HPDE6-E6E7 (cell line): Measurements from ENCODE around the gene ZNF501.

ENCODE experiments used
- DNase-seq: peaks from one replicate; pipeline ENCODE4 v3.0.0; 2011; ENCODE audit warnings: missing footprints; ENCODE audit errors: extremely low spot score

ZNF501 gene

GRCh38 chr3:44729384-44729910 is at the start of gene ZNF501:
TSS of gene ZNF501 (plus strand) at chr3:44729635. CDS start at chr3:44734422, 4,787 bp downstream.
- peak; percentile 63 for DNase-seq

- no peak for DNase-seq
Observed at GRCh38 chr3:44680921-44681455, 48.4 kb upstream of the ZNF501 start.

GRCh38 chr3:44682182-44682896 is 47.1 kb upstream of the ZNF501 start:
- no peak for DNase-seq

- DNase-seq: peak; percentile 42
Observed at GRCh38 chr3:44685128-44685800, 44.2 kb upstream of the ZNF501 start.

- DNase-seq: no peak
Observed at GRCh38 chr3:44687898-44688297, 41.5 kb upstream of the ZNF501 start.

GRCh38 chr3:44712455-44713075 is 16.9 kb upstream of the ZNF501 start, which contains the start of gene ZNF502:
TSS of gene ZNF502 (plus strand) at chr3:44712660. CDS start at chr3:44720262, 7,602 bp downstream.
- DNase-seq: peak; percentile 25

- DNase-seq: no peak
Observed at GRCh38 chr3:44721231-44722102, 8.0 kb upstream of the ZNF501 start.

- DNase-seq: no peak
Observed at GRCh38 chr3:44722103-44722401, 7.4 kb upstream of the ZNF501 start.

- DNase-seq: no peak
Observed at GRCh38 chr3:44734646-44735168, 5.3 kb downstream of the ZNF501 start.

- DNase-seq: no peak
Observed at GRCh38 chr3:44761101-44761423, 31.6 kb downstream of the ZNF501 start.

- peak; percentile 50 for DNase-seq
Observed at GRCh38 chr3:44761424-44762169, 32.2 kb downstream of the ZNF501 start, which contains the start of the genes KIAA1143 and KIF15. TSS of gene KIAA1143 (minus strand) at chr3:44761619. CDS start at chr3:44761602, 17 bp downstream. TSS of gene KIF15 (plus strand) at chr3:44761794. CDS start at chr3:44761866, 72 bp downstream.

GRCh38 chr3:44762170-44762677 is 32.8 kb downstream of the ZNF501 start:
- DNase-seq: peak; percentile 11

- no peak for DNase-seq
Observed at GRCh38 chr3:44762690-44763089, 33.3 kb downstream of the ZNF501 start.

- no peak for DNase-seq
Observed at GRCh38 chr3:44764248-44764647, 34.8 kb downstream of the ZNF501 start.

GRCh38 chr3:44771424-44772098 is 42.1 kb downstream of the ZNF501 start:
- DNase-seq: no peak

GRCh38 chr3:44772099-44772442 is 42.6 kb downstream of the ZNF501 start:
- no peak for DNase-seq

- DNase-seq: no peak
Observed at GRCh38 chr3:44782891-44783290, 53.5 kb downstream of the ZNF501 start.
